K562 (cell line): ENCODE results near the gene CNNM3. TPM values are rescaled to one million over a fixed set of nuclear protein-coding genes. Genes with fewer than 3 reads are reported as not detected.
A peak's percentile ranks its signal among the peaks of the same experiment; 100 is the strongest.

Source experiments
- BCLAF1 ChIP-seq, 2 experiments: fragments of 450-650 bp in 1 of 2; IDR thresholded peaks; 2 replicates each; pipeline ENCODE4 v1.6.1; 2011 to 2017; ENCODE audit warnings: low read depth in 2 of 2, antibody characterized with exemption in 1 of 2, borderline replicate concordance in 1 of 2, low read length in 1 of 2, mild to moderate bottlenecking in 1 of 2, mixed read lengths in 1 of 2; ENCODE audit not compliant: control insufficient read depth in 1 of 2
- EWSR1 ChIP-seq: fragments of 450-650 bp; IDR thresholded peaks from 2 replicates; pipeline ENCODE4 v1.6.1; 2018; ENCODE audit warnings: borderline replicate concordance, mild to moderate bottlenecking, low read depth, moderate library complexity; ENCODE audit not compliant: partially characterized antibody
- FUS ChIP-seq: fragments of 200-400 bp; formaldehyde crosslinking; optimal IDR thresholded peaks from 2 replicates; pipeline ENCODE3; 2017; ENCODE audit warnings: low read depth, low read length
- HOXB6 ChIP-seq: fragments of 250-450 bp; sonication (Bioruptor Pico); IDR thresholded peaks from 2 replicates; pipeline ENCODE4 v1.5.1; 2022; ENCODE audit warnings: mild to moderate bottlenecking, borderline replicate concordance
- L3MBTL2 ChIP-seq: fragments of 450-650 bp; IDR thresholded peaks from 2 replicates; pipeline ENCODE4 v1.6.1; 2016; ENCODE audit warnings: mild to moderate bottlenecking, moderate library complexity
- NFIC ChIP-seq: fragments of 450-650 bp; IDR thresholded peaks from 2 replicates; pipeline ENCODE4 v1.6.1; 2017; ENCODE audit warnings: mild to moderate bottlenecking, inconsistent platforms
- NRF1 ChIP-seq, 2 experiments: fragments of 450-650 bp; IDR thresholded peaks in 1 of 2; conservative IDR thresholded peaks in 1 of 2; 2 replicates each; pipeline ENCODE4 v1.6.1; 2014; ENCODE audit warnings: mild to moderate bottlenecking in 2 of 2
- PRMT5 ChIP-seq: sonication (generic); formaldehyde crosslinking; IDR thresholded peaks from 2 replicates; pipeline ENCODE4 v1.5.0; 2020; ENCODE audit warnings: missing genetic modification reagents
- SMAD1 ChIP-seq: fragments of 150-350 bp; IDR thresholded peaks from 2 replicates; pipeline ENCODE4 v1.6.1; 2014; ENCODE audit warnings: low read length, low read depth; ENCODE audit not compliant: partially characterized antibody
- SOX6 ChIP-seq: fragments of 450-650 bp; IDR thresholded peaks from 2 replicates; pipeline ENCODE4 v1.6.1; 2014; ENCODE audit warnings: mild to moderate bottlenecking
- SPI1 ChIP-seq: IDR thresholded peaks from 2 replicates; pipeline ENCODE4 v1.6.1; 2011; ENCODE audit warnings: low read depth, low read length, control low read depth, borderline replicate concordance
- SUPT5H ChIP-seq: fragments of 450-650 bp; IDR thresholded peaks from 2 replicates; pipeline ENCODE4 v1.6.1; 2016
- USF2 ChIP-seq: sonication (generic); formaldehyde crosslinking; IDR thresholded peaks from 2 replicates; pipeline ENCODE4 v1.5.0; 2020; ENCODE audit warnings: missing genetic modification reagents
- ZNF175 ChIP-seq: fragments of 200-800 bp; sonication (Bioruptor generic); IDR thresholded peaks from 2 replicates; pipeline ENCODE4 v1.6.1; 2016; ENCODE audit warnings: low read depth, mild to moderate bottlenecking, missing genetic modification characterization, missing compliant biosample characterization
- ZNF766 ChIP-seq: fragments of 200-800 bp; sonication (Bioruptor generic); conservative IDR thresholded peaks from 2 replicates; pipeline ENCODE4 v1.6.1; 2016; ENCODE audit warnings: missing genetic modification characterization, missing compliant biosample characterization
- polyA plus RNA-seq, 8 experiments: library from polyadenylated mRNA; depleted of rRNA in 4 of 8; stranded (reverse) in 5 of 8; unstranded in 3 of 8; fragments of >200 nt; fragmentation: Nextera tagmentation in 2 of 8; fragmentation: Illumina TruSeq in 1 of 8; extraction: Ambion mirVana in 2 of 8; extraction: Trizol in 1 of 8; gene quantifications; 2 replicates each; pipeline versions ENCODE4 v1.2.1 to v1.2.3, GENCODE V29; 2011 to 2014; ENCODE audit warnings: inconsistent platforms in 1 of 8, missing spikeins in 1 of 8
- total RNA-seq, 7 experiments: library from RNA; depleted of rRNA in 6 of 7; stranded (reverse); fragments of >200 nt in 6 of 7; fragmentation: Illumina TruSeq in 2 of 7; extraction: Trizol in 2 of 7; gene quantifications; 2 replicates each; pipeline versions ENCODE4 v1.2.1 to v1.2.3, GENCODE V29; 2011 to 2021; ENCODE audit warnings: low replicate concordance in 1 of 7
- TF ChIP-seq, protein P1 (sequence below): fragments of 450-650 bp; IDR thresholded peaks from 2 replicates; pipeline ENCODE4 v1.6.1; 2016; ENCODE audit warnings: antibody characterized with exemption
- TF ChIP-seq, protein P2 (sequence below), 2 experiments: fragments of 250-450 bp in 1 of 2; fragments of 450-650 bp in 1 of 2; sonication (Bioruptor Pico) in 1 of 2; IDR thresholded peaks; 2 replicates each; pipeline versions ENCODE4 v1.6.1 to v1.8.0; 2016 to 2021; ENCODE audit warnings: mild to moderate bottlenecking in 2 of 2, moderate library complexity in 2 of 2, missing compliant biosample characterization in 1 of 2, missing genetic modification characterization in 1 of 2
- TF ChIP-seq, protein P3 (sequence below): conservative IDR thresholded peaks from 2 replicates; pipeline ENCODE4 v1.6.1; 2011; ENCODE audit warnings: low read depth, mild to moderate bottlenecking, low read length; ENCODE audit not compliant: control insufficient read depth
- TF ChIP-seq, protein P4 (sequence below): sonication (generic); formaldehyde crosslinking; IDR thresholded peaks from 2 replicates; pipeline ENCODE4 v1.8.1; 2022; ENCODE audit warnings: missing genetic modification reagents

CNNM3 gene
- total and polyA plus RNA-seq, 9 of the 15 experiments (the other 6 are each of a cell fraction or from before 2014, with no cell fraction given): 1.4 to 16.9 (median 6.5) TPM

- TF ChIP-seq NFIC (no peak), L3MBTL2 (peak; percentile 32; the same call in 1 of the 2 replicates), EWSR1 (no peak), SMAD1 (no peak), USF2 (CRISPR knock-in tag) (no peak), ZNF766 (CRISPR knock-in tag) (0 out of 2 replicates have a peak, but pooled peaks have one; percentile 1), SOX6 (0 out of 2 replicates have a peak, but pooled peaks have one; percentile 39), SUPT5H (no peak), PRMT5 (CRISPR knock-in tag) (no peak), BCLAF1 (IDR thresholded peaks at IDR 0.05; ENCODE audit: borderline replicate concordance in 1 of 2, control insufficient read depth in 1 of 2, low read depth in 2 of 2, low read length in 1 of 2) (no peak), FUS (no peak), ZNF175 (CRISPR knock-in tag) (no peak), HOXB6 (CRISPR knock-in tag) (no peak), SPI1 (no peak), NRF1 (conservative IDR thresholded peaks at IDR 0.05 in 1 of 2, IDR thresholded peaks at IDR 0.05 in 1 of 2) (peak; percentile 21 to 30; a peak in 2 of 4 replicates)
- TF ChIP-seq, protein P1, sequence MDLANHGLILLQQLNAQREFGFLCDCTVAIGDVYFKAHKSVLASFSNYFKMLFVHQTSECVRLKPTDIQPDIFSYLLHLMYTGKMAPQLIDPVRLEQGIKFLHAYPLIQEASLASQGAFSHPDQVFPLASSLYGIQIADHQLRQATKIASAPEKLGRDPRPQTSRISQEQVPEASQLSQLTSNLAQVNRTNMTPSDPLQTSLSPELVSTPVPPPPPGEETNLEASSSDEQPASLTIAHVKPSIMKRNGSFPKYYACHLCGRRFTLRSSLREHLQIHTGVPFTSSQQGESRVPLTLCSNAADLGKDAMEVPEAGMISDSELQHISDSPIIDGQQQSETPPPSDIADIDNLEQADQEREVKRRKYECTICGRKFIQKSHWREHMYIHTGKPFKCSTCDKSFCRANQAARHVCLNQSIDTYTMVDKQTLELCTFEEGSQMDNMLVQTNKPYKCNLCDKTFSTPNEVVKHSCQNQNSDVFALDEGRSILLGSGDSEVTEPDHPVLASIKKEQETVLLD: no peak
- TF ChIP-seq, protein P2, sequence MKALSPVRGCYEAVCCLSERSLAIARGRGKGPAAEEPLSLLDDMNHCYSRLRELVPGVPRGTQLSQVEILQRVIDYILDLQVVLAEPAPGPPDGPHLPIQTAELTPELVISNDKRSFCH (CRISPR knock-in tag; IDR thresholded peaks at IDR 0.05): no peak
- TF ChIP-seq, protein P2 (tag; IDR thresholded peaks at IDR 0.05): no peak
- TF ChIP-seq, protein P3, sequence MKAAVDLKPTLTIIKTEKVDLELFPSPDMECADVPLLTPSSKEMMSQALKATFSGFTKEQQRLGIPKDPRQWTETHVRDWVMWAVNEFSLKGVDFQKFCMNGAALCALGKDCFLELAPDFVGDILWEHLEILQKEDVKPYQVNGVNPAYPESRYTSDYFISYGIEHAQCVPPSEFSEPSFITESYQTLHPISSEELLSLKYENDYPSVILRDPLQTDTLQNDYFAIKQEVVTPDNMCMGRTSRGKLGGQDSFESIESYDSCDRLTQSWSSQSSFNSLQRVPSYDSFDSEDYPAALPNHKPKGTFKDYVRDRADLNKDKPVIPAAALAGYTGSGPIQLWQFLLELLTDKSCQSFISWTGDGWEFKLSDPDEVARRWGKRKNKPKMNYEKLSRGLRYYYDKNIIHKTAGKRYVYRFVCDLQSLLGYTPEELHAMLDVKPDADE: no peak
- TF ChIP-seq, protein P4, sequence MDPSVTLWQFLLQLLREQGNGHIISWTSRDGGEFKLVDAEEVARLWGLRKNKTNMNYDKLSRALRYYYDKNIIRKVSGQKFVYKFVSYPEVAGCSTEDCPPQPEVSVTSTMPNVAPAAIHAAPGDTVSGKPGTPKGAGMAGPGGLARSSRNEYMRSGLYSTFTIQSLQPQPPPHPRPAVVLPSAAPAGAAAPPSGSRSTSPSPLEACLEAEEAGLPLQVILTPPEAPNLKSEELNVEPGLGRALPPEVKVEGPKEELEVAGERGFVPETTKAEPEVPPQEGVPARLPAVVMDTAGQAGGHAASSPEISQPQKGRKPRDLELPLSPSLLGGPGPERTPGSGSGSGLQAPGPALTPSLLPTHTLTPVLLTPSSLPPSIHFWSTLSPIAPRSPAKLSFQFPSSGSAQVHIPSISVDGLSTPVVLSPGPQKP (CRISPR knock-in tag): no peak
Observed at GRCh38 chr2:96870626-96871255, 54.7 kb downstream of the CNNM3 start (continued).
